HS-27A (cell line): ENCODE data around the gene ARPC2.
A peak's percentile ranks its signal among the peaks of the same experiment; 100 is the strongest.

ENCODE experiments used
- DNase-seq: peaks from one replicate; pipeline ENCODE4 v3.0.0-alpha.2; 2012; ENCODE audit warnings: low read depth, missing footprints

The ARPC2 gene

GRCh38 chr2:218255446-218255845 lies 38.5 kb downstream of the ARPC2 start:
- DNase-seq = no peak

- no peak for DNase-seq
Observed at GRCh38 chr2:218256612-218257350, 39.8 kb downstream of the ARPC2 start.

- DNase-seq = no peak
Observed at GRCh38 chr2:218257390-218257981, 40.5 kb downstream of the ARPC2 start.

- no peak for DNase-seq
Observed at GRCh38 chr2:218259099-218259961, 42.3 kb downstream of the ARPC2 start.

GRCh38 chr2:218260166-218260565 lies 43.2 kb downstream of the ARPC2 start:
- no peak for DNase-seq

GRCh38 chr2:218260742-218261422 lies 43.9 kb downstream of the ARPC2 start, which contains the start of gene GPBAR1:
Gene GPBAR1 (plus strand): TSS chr2:218261015. CDS start chr2:218262725, 1,710 bp downstream.
- DNase-seq = no peak

- no peak for DNase-seq
Observed at GRCh38 chr2:218261423-218262236, 44.6 kb downstream of the ARPC2 start.

GRCh38 chr2:218262237-218262600 lies 45.2 kb downstream of the ARPC2 start:
- no peak for DNase-seq

GRCh38 chr2:218262631-218263586 lies 45.9 kb downstream of the ARPC2 start:
- no peak for DNase-seq

GRCh38 chr2:218263817-218264641 lies 47.0 kb downstream of the ARPC2 start:
- no peak for DNase-seq

- DNase-seq = no peak
Observed at GRCh38 chr2:218264773-218265561, 48.0 kb downstream of the ARPC2 start.

- no peak for DNase-seq
Observed at GRCh38 chr2:218265626-218266025, 48.6 kb downstream of the ARPC2 start.

GRCh38 chr2:218266316-218266979 lies 49.5 kb downstream of the ARPC2 start:
- DNase-seq = no peak

GRCh38 chr2:218267259-218267658 lies 50.3 kb downstream of the ARPC2 start:
- no peak for DNase-seq

- peak; percentile 85 for DNase-seq
Observed at GRCh38 chr2:218269900-218270720, 53.1 kb downstream of the ARPC2 start, which contains the start of the genes AAMP and PNKD. Gene AAMP (minus strand): TSS chr2:218270137. CDS start chr2:218270086, 51 bp downstream. Gene PNKD (plus strand): TSS chr2:218270519. CDS start chr2:218270536, 17 bp downstream.

- no peak for DNase-seq
Observed at GRCh38 chr2:218270721-218271486, 53.9 kb downstream of the ARPC2 start.
